GM10847 (cell line): Measurements from ENCODE around the gene SLC35A2.

ENCODE experiments used
- POLR2A ChIP-seq: IDR thresholded peaks from 2 replicates; pipeline ENCODE4 v1.6.1; 2011; ENCODE audit not compliant: insufficient read length; ENCODE audit errors: extremely low read depth

The SLC35A2 gene

DNA sequence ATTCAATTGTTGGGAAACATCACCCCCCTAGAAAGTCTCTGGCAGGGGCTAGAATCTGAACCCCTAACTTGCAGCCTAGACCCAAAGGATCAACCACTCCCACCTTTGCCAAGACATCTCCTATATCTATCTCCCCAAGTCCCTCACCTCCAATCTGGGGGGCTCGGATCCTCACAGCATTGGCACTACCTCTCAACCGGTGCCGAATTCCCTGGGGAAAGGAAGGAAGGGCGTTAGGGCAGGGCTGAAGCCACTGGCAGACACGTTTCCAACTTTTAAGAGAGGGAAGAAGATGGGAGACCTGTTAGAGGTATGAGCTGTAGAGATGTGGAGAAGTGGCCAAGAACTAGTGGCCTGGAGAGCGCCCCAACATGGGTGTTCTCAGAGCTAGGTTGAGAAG is 16.6 kb downstream of the SLC35A2 start:
- no peak for TF ChIP-seq POLR2A

DNA sequence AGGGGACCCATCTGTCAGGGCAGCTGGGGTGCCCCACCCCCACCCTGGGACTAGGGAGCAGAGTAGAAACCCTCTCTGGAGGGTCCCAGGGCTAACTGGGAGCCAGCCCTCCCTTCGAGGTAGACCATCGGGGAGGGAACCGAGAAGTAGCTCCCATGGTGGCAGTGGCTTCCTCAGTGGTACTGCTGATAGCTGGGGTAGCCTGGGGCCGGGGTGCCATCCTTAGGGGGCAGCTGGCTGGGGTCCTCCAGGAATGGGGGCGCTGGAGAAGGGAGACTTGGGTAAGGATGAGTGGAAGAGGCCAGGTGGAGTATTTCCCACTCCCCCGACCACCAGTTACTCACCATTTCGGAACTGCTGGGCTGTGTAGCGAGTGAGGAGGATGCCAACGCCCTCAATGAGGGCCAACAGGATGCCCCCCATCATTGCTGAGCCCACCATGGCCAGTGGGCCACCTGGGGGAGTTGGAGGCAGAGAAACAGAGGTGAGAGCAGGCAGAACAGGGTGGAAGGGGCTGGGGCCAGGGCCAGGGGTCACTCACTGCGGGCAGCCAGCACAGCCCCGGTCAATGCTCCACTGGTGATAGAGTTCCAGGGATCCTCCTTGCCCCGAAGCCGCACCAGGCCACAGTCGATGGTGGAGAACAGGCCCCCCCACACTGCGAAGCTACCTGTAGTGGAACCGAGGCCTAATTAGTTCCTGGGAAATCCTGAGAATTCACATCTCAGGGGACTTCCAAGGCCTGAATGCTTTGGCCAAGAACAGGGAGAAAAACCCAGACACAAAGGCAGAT is 17.7 kb downstream of the SLC35A2 start:
- no peak for TF ChIP-seq POLR2A

DNA sequence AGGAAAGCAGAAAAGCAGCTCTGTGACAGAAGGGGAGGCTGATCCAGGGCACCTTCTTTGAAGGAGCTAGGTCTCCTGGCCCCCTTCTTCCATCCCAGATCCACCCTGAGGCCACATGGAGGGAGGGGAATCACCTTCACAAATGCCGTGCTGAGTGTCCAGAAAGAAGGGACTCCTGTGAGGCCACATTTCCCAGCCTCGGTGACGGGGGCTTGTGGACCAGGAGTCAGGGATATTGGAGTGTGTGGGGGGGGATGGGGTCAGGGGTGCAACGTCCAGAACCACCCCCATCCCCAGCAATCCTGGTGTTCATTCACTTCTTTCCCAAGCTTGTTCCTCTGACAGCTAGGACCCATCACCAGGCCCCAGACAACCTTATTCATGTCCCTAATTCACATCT is 18.6 kb downstream of the SLC35A2 start:
- TF ChIP-seq POLR2A = no peak

DNA sequence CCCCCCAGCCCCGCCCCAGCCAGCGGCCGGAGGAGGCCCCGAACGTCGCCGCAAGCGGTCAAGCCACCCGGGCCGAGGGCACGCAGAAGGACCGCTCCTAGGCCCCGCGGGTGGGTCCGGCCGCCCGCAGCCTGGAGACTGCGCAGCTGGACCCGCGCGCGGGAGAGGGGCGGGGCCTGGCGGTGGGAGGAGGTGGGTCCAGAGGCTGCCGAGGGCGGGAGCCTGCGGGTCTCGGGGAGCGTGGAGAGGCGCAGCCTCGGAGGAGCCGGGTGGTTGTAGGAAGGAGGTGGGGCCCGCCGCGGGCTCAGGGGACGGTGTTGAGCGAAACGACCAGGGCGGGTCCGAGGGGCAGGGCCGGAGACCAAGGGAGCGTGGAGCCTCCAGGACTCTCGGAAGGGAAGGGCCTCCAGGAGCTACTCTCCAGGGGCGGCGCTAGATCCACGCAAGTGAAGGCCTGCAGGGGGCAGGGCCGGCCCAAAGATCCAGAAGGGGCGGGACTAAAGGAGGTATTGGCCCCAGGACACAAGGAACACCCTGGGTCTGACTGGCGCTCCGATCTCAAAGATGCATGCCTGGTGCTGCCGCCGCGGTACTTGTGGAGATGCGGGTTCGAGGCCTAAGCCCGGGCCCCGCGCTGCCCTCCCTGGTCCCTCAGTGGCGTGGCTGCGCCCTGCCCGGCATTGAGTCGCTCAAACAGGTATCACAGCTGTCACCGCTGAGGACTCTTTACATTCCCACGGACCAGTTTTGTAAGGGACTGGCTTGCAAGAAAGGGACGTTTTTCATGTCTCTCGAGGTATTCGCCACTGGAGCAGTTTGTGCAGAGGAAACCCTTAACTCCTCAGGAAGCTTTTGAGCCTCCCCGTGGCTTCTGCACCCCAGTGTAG is 19.8 kb downstream of the SLC35A2 start:
- no peak for TF ChIP-seq POLR2A

DNA sequence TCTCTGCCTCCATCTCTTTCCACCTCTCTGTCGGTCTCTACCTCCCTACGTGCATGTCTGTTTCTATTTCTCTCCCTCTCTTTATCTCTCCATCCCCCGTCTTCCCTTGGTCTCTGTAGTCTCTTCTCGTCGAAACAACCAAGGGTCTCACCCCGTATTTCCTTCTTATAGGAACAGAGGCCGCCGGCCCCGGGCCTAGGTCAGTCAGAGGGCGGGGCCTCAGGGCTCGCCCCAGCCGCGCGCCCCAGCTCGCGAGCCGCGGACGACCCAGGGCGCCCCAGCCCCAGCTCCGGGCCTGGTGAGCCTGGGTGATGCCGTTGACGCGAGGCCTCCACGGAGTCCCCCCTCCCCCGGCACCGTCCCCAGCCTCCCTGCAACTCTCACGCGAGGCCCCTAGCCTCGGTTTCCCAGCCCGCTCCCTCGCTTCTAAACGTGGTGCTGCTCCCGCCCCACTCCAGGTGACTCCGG is 20.5 kb downstream of the SLC35A2 start:
- no peak for TF ChIP-seq POLR2A

DNA sequence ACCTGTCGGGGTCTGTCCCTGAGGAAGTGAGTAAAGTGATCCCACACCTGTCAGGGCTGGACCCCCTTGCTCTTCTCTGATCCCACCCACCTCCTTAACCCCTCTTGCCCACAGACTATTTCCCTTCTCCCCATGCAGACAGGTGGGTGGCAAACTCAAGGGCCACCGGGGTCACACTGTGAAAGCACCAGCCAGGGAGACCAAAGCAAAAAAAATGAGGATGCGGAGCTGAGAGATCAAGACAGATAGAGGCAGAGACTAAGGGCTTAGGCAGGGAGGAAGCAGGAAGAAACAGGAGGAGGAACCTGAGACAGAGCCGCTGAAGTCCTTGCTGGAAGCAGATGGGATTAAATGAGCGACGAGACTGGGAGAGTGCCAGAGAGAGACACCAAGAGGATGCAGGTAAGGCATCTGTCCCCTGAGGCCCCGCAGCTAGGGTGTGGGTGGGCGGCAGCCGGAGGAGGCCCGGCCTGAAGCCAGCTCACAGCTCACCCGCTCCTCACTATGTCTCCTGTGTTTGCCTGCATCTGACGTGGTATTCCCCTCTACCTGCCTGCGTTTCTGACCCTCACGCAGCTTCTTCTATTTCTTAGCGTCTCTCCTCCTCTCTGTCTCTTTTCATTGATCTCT is 21.0 kb downstream of the SLC35A2 start:
- TF ChIP-seq POLR2A = no peak

DNA sequence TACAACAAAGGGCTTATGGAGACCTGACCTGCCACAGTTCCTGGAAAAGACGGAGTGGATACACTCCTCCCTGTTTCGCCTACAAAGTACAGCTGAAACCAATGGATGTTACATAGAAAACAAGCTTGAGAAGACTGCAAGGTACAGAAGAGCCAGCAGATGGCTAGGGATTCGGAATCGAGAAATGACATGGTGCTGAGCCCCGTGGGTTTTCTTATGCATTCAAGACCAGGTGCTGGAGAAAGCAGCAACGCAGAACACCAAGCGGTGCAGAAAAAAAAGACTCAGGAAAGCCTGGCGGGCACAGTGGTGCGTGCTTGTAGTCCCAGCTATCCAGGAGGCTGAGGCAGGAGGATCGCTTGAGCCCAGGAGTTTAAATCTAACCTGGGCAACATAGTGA is 27.7 kb downstream of the SLC35A2 start:
- TF ChIP-seq POLR2A = no peak

DNA sequence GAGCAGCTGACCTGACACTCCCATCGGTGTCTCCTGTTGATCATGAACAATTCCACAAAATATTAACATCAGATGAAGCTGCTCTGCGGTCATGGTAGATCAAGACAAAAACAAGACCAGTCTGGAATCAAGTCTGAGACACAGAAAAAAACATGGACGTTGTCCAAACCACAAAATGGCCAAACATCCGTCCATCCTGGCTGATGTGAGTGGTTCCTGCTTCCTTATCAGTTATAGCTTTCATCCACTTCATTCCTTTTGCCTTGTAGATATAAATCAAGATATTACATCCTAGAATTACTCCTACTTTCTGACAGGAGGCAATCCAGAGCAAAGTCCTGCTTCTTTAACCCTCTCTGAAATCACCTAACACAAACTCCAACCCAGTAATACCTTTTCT is 47.2 kb downstream of the SLC35A2 start:
- TF ChIP-seq POLR2A = no peak

DNA sequence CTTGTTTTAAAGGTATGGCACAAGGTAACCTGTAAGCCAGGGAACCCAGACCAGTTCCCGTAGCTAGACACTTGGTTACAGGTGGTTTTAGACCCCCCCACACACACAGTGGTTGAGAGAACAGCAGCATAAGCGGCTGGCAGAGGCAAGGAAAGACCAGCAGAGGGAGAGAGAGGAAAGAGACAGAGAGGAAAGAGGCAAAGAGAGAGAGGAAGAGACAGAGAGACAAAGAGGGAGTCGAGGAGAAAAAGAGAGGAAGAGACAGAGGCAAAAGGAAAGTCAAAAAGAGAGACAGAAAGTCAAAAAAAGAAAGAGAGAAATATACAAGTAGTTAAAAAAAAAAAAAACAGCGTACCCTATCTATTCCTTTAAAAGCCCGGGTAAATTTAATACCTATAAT is 56.5 kb downstream of the SLC35A2 start:
- TF ChIP-seq POLR2A = no peak
